T47D (cell line): ENCODE results near the gene RPL5.

Experiments used
- DNase-seq, 2 experiments: peaks; one replicate each; pipeline versions ENCODE4 v3.0.0 to v3.0.0-alpha.2; 2011 to 2012; ENCODE audit warnings: low read depth in 1 of 2, low spot score in 1 of 2
- JUND ChIP-seq: IDR thresholded peaks from 2 replicates; pipeline ENCODE4 v1.6.1; 2012; ENCODE audit warnings: low read depth
- in situ Hi-C: cut with HindIII; loops from 2 replicates; pipeline ENCODE4 v1.10.0; 2016; ENCODE audit warnings: low sequenced_read_pairs, low pct_unique_long_range_greater_than_20kb

RPL5 gene

GRCh38 chr1:92833840-92834239, 2.0 kb downstream of the RPL5 start:
- no peak for DNase-seq
- in situ Hi-C loops = no loop called here
- TF ChIP-seq JUND = no peak

GRCh38 chr1:92834617-92835016, 2.8 kb downstream of the RPL5 start:
- in situ Hi-C loops = no loop called here
- DNase-seq = no peak
- no peak for TF ChIP-seq JUND

- no peak for DNase-seq
- in situ Hi-C loops = no loop called here
- no peak for TF ChIP-seq JUND
These were observed 5.2 kb downstream of the RPL5 start for GRCh38 chr1:92837062-92837461.

GRCh38 chr1:92838519-92838918, 6.7 kb downstream of the RPL5 start:
- DNase-seq = no peak
- in situ Hi-C loops = no loop called here
- TF ChIP-seq JUND = no peak

GRCh38 chr1:92839442-92839841, 7.6 kb downstream of the RPL5 start:
- TF ChIP-seq JUND = no peak
- in situ Hi-C loops = no loop called here
- no peak for DNase-seq

- DNase-seq = no peak
- no peak for TF ChIP-seq JUND
- in situ Hi-C loops = no loop called here
These were observed 8.8 kb downstream of the RPL5 start for GRCh38 chr1:92840600-92840999.

GRCh38 chr1:92842082-92843045, 10.5 kb downstream of the RPL5 start:
- no peak for TF ChIP-seq JUND
- no peak for DNase-seq
- in situ Hi-C loops = no loop called here

- DNase-seq = no peak
- TF ChIP-seq JUND = no peak
- in situ Hi-C loops = no loop called here
These were observed 11.2 kb downstream of the RPL5 start for GRCh38 chr1:92843046-92843423.

- DNase-seq = no peak
- TF ChIP-seq JUND = no peak
- in situ Hi-C loops = no loop called here
These were observed 11.9 kb downstream of the RPL5 start for GRCh38 chr1:92843429-92844352.

GRCh38 chr1:92844439-92844838, 12.6 kb downstream of the RPL5 start:
- TF ChIP-seq JUND = no peak
- no peak for DNase-seq
- in situ Hi-C loops = no loop called here

- DNase-seq = no peak
- no peak for TF ChIP-seq JUND
- in situ Hi-C loops = no loop called here
These were observed 14.1 kb downstream of the RPL5 start for GRCh38 chr1:92845908-92846307.

- in situ Hi-C loops = no loop called here
- no peak for TF ChIP-seq JUND
- no peak for DNase-seq
These were observed 16.4 kb downstream of the RPL5 start for GRCh38 chr1:92848201-92848600.

- in situ Hi-C loops = no loop called here
- TF ChIP-seq JUND = no peak
- no peak for DNase-seq
These were observed 18.2 kb downstream of the RPL5 start for GRCh38 chr1:92850019-92850418.
